Liver (tissue), 9 donors: ENCODE measurements around the gene IL1RAPL1. TPM values are rescaled to one million over a fixed set of nuclear protein-coding genes. Genes with fewer than 3 reads are reported as not detected.

ENCODE experiments used
- DNase-seq: peaks from one replicate; pipeline ENCODE4 v3.0.0-alpha.2; 2017; ENCODE audit warnings: low spot score
- H3K27ac ChIP-seq, 2 donors: one replicate each; pipeline ENCODE4 v1.7.0; 2013; ENCODE audit warnings: inconsistent platforms in 2 of 2, low read length in 2 of 2, control low read depth in 1 of 2, low read depth in 1 of 2, mild to moderate bottlenecking in 1 of 2
- H3K27me3 ChIP-seq, 4 donors: one replicate each; pipeline versions ENCODE4 v1.6.1 to v1.7.0; 2013; ENCODE audit warnings: low read length in 3 of 4, inconsistent platforms in 1 of 4, mild to moderate bottlenecking in 1 of 4, moderate library complexity in 1 of 4; ENCODE audit not compliant: control insufficient read depth in 4 of 4, insufficient read depth in 4 of 4
- H3K36me3 ChIP-seq, 4 donors: one replicate each; pipeline versions ENCODE4 v1.6.1 to v1.7.0; 2013; ENCODE audit warnings: low read length in 3 of 4, mild to moderate bottlenecking in 3 of 4, low read depth in 1 of 4, moderate library complexity in 1 of 4; ENCODE audit not compliant: control insufficient read depth in 4 of 4, insufficient read depth in 3 of 4
- H3K4me1 ChIP-seq, 4 donors: one replicate each; pipeline versions ENCODE4 v1.6.1 to v1.7.0; 2013; ENCODE audit warnings: low read length in 3 of 4, mild to moderate bottlenecking in 3 of 4, moderate library complexity in 1 of 4; ENCODE audit not compliant: control insufficient read depth in 4 of 4, insufficient read depth in 4 of 4
- H3K4me3 ChIP-seq, 3 donors: one replicate each; pipeline versions ENCODE4 v1.6.1 to v1.7.0; 2013; ENCODE audit warnings: low read length in 3 of 3, control low read depth in 1 of 3, low read depth in 1 of 3, mild to moderate bottlenecking in 1 of 3
- H3K9ac ChIP-seq, 2 donors: one replicate each; pipeline ENCODE4 v1.7.0; 2013; ENCODE audit warnings: low read length in 2 of 2, mild to moderate bottlenecking in 2 of 2, moderate library complexity in 2 of 2, control low read depth in 1 of 2, low read depth in 1 of 2
- H3K9me3 ChIP-seq, 4 donors: one replicate each; pipeline versions ENCODE4 v1.6.1 to v1.7.0; 2013; ENCODE audit warnings: low read length in 3 of 4; ENCODE audit not compliant: control insufficient read depth in 4 of 4
- EGR1 ChIP-seq, 2 donors: IDR thresholded peaks; 2 replicates each; pipeline ENCODE4 v1.6.1; 2016 to 2018; ENCODE audit warnings: antibody characterized with exemption in 2 of 2, low read depth in 2 of 2
- FOXA1 ChIP-seq: IDR thresholded peaks from 2 replicates; pipeline ENCODE4 v1.6.1; 2016; ENCODE audit warnings: antibody characterized with exemption
- FOXA2 ChIP-seq: IDR thresholded peaks from 2 replicates; pipeline ENCODE4 v1.6.1; 2016; ENCODE audit warnings: antibody characterized with exemption
- GABPA ChIP-seq, 2 donors: IDR thresholded peaks in 1 of 2; conservative IDR thresholded peaks in 1 of 2; 2 replicates each; pipeline ENCODE4 v1.6.1; 2016; ENCODE audit warnings: antibody characterized with exemption in 2 of 2, mild to moderate bottlenecking in 1 of 2, moderate library complexity in 1 of 2
- HNF4A ChIP-seq, 2 donors: conservative IDR thresholded peaks; 2 replicates each; pipeline ENCODE4 v1.6.1; 2016; ENCODE audit warnings: antibody characterized with exemption in 2 of 2, mild to moderate bottlenecking in 2 of 2
- HNF4G ChIP-seq: IDR thresholded peaks from 2 replicates; pipeline ENCODE4 v1.6.1; 2016; ENCODE audit warnings: antibody characterized with exemption
- JUND ChIP-seq, 2 donors: IDR thresholded peaks; 2 replicates each; pipeline ENCODE4 v1.6.1; 2016; ENCODE audit warnings: antibody characterized with exemption in 2 of 2
- NR2F2 ChIP-seq: IDR thresholded peaks from 2 replicates; pipeline ENCODE4 v1.6.1; 2016; ENCODE audit warnings: antibody characterized with exemption
- RXRA ChIP-seq, 2 donors: IDR thresholded peaks; 2 replicates each; pipeline ENCODE4 v1.6.1; 2017 to 2018; ENCODE audit warnings: antibody characterized with exemption in 2 of 2, mild to moderate bottlenecking in 1 of 2
- SP1 ChIP-seq: IDR thresholded peaks from 2 replicates; pipeline ENCODE4 v1.6.1; 2018; ENCODE audit warnings: antibody characterized with exemption, mild to moderate bottlenecking
- TAF1 ChIP-seq: conservative IDR thresholded peaks from 2 replicates; pipeline ENCODE4 v1.6.1; 2016; ENCODE audit warnings: antibody characterized with exemption, mild to moderate bottlenecking
- YY1 ChIP-seq: IDR thresholded peaks from 2 replicates; pipeline ENCODE4 v1.6.1; 2016; ENCODE audit warnings: antibody characterized with exemption, mild to moderate bottlenecking
- WGBS: extraction: QIAGEN DNeasy Blood & Tissue Kit; methylation state at CpG from one replicate; pipeline ENCODE4 v1.1.7; 2013; 5-methylcytosine and 5-hydroxymethylcytosine counted together
- polyA plus RNA-seq, 2 donors: library from polyadenylated mRNA; stranded (reverse) in 1 of 2; unstranded in 1 of 2; fragments of 200-250 nt in 1 of 2; fragments of >200 nt in 1 of 2; fragmentation: Nextera tagmentation in 1 of 2; extraction: Ambion mirVana in 1 of 2; gene quantifications; one replicate each; pipeline versions ENCODE4 v1.2.1 to v1.2.3, GENCODE V29; 2013 to 2015
- total RNA-seq, 2 donors: library from RNA; depleted of rRNA; stranded (reverse); fragments of >200 nt; gene quantifications; one replicate each; pipeline ENCODE4 v1.2.3, GENCODE V29; 2014
- TF ChIP-seq, protein P1 (sequence below): IDR thresholded peaks from 2 replicates; pipeline ENCODE4 v1.6.1; 2016; ENCODE audit warnings: antibody characterized with exemption, mild to moderate bottlenecking
- TF ChIP-seq, protein P2 (sequence below): IDR thresholded peaks from 2 replicates; pipeline ENCODE4 v1.6.1; 2016; ENCODE audit warnings: antibody characterized with exemption
- TF ChIP-seq, protein P3 (sequence below): fragments of 150-350 bp; IDR thresholded peaks from 2 replicates; pipeline ENCODE4 v1.5.1; 2017; ENCODE audit warnings: improper control_type of control experiment, low read depth, low read length; ENCODE audit not compliant: missing input control
- TF ChIP-seq, protein P4 (sequence below): IDR thresholded peaks from 2 replicates; pipeline ENCODE4 v1.6.1; 2016; ENCODE audit warnings: antibody characterized with exemption
- donor health status: healthy.
- donor health status: healthy.
- donor health status: healthy.
- donor health status: healthy.
- donor health status: healthy.

IL1RAPL1 gene
- total and polyA plus RNA-seq, 4 donors: 0.08 to 0.33 TPM; not detected in 2

DNA sequence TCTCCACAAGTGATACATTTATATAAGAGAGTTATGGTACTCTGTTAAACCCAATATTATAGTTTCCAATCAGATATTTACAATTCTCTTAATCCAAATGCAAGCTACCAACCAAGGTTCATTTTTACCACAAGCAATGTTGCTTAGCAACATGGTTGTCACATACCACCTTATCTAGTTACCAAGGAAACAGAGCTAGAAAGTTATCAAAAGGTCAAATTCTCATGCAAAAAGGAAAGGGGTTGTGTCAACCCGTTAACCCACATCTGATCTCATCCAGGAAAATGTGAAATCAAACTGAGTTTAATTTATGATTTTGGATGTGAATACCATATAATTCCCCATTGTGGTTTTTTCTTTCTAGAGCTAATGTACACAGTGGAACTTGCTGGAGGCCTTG lies 1354.0 kb downstream of the IL1RAPL1 start:
- no peaks in the 10 kb centered on the region for H3K9me3 ChIP-seq
- WGBS: 4% methylated on average over 1 of the region's 1 CpG

DNA sequence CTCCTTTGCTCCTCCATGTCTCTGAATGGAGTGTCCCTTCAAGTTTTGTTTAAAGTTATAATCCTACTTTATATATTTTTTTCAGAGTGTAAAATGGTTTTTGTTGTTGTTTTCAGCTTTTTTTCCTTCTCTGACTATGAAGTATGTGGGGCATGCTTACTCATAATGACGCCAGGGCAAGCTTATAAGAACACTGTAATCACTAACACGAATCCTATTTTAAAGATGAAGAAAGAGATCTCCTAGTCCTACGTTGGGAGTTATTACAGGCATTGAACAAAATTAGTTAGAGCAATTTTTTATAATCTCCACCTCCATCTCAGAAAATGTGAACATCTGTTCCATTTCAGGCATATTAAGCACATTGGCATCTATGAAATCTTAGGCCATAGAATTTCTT lies 1360.0 kb downstream of the IL1RAPL1 start:
- 85% methylated on average over 3 of the region's 3 CpGs for WGBS
- no peak overlapping the region for H3K27ac ChIP-seq
- no peak overlapping the region for H3K4me3 ChIP-seq
- H3K9ac ChIP-seq: no peak overlapping the region
- H3K36me3 ChIP-seq: no peaks in the 10 kb centered on the region
- TF ChIP-seq YY1: no peak
- no peak for TF ChIP-seq HNF4G
- TF ChIP-seq EGR1 (IDR thresholded peaks at IDR 0.05; ENCODE audit: low read depth in 2 of 2): no peak
- TF ChIP-seq, protein P1, sequence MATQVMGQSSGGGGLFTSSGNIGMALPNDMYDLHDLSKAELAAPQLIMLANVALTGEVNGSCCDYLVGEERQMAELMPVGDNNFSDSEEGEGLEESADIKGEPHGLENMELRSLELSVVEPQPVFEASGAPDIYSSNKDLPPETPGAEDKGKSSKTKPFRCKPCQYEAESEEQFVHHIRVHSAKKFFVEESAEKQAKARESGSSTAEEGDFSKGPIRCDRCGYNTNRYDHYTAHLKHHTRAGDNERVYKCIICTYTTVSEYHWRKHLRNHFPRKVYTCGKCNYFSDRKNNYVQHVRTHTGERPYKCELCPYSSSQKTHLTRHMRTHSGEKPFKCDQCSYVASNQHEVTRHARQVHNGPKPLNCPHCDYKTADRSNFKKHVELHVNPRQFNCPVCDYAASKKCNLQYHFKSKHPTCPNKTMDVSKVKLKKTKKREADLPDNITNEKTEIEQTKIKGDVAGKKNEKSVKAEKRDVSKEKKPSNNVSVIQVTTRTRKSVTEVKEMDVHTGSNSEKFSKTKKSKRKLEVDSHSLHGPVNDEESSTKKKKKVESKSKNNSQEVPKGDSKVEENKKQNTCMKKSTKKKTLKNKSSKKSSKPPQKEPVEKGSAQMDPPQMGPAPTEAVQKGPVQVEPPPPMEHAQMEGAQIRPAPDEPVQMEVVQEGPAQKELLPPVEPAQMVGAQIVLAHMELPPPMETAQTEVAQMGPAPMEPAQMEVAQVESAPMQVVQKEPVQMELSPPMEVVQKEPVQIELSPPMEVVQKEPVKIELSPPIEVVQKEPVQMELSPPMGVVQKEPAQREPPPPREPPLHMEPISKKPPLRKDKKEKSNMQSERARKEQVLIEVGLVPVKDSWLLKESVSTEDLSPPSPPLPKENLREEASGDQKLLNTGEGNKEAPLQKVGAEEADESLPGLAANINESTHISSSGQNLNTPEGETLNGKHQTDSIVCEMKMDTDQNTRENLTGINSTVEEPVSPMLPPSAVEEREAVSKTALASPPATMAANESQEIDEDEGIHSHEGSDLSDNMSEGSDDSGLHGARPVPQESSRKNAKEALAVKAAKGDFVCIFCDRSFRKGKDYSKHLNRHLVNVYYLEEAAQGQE: no peak
- TF ChIP-seq, protein P2, sequence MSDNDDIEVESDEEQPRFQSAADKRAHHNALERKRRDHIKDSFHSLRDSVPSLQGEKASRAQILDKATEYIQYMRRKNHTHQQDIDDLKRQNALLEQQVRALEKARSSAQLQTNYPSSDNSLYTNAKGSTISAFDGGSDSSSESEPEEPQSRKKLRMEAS: no peak
- no peak for TF ChIP-seq TAF1
- H3K4me1 ChIP-seq: no peaks in the 10 kb centered on the region
- H3K27me3 ChIP-seq: peaks cover 0 to 2% (median 0%) of the 10 kb centered on the region in 4 donors
- DNase-seq: no peak
- H3K9me3 ChIP-seq: no peaks in the 10 kb centered on the region

More for the DNA sequence above, 1354.0 kb downstream of the IL1RAPL1 start:
- H3K4me1 ChIP-seq: no peaks in the 10 kb centered on the region
- no peaks in the 10 kb centered on the region for H3K36me3 ChIP-seq
- H3K27me3 ChIP-seq: no peaks in the 10 kb centered on the region
- no peak overlapping the region for H3K9ac ChIP-seq
- TF ChIP-seq YY1 (no peak), NR2F2 (peak; percentile 64), JUND (IDR thresholded peaks at IDR 0.05) (no peak), TAF1 (no peak), HNF4A (conservative IDR thresholded peaks at IDR 0.05) (no peak), FOXA2 (no peak), HNF4G (no peak)
- no peak overlapping the region for H3K4me3 ChIP-seq
- no peak for DNase-seq
- H3K27ac ChIP-seq: no peak overlapping the region

DNA sequence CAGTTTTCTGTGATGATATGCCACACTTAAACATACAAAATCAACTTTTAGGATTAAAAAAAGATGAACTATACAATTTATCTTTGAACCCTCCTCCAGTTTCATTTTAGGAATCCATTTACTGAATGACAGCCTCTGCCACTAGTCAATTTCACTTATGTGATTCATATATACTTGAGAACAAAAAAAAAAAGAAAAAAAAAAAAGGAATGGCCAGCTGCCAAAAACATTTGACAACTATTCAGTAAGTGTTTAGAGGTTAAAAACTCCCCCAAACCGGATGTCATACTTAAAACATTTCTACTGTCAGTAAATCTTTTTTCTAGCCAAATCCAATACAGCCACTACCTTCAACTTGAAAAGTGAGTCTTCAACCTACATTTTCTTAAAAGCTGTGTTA lies 1361.4 kb downstream of the IL1RAPL1 start:
- no peaks in the 10 kb centered on the region for H3K36me3 ChIP-seq
- peaks cover 0 to 2% (median 0%) of the 10 kb centered on the region in 4 donors for H3K27me3 ChIP-seq
- no peak overlapping the region for H3K4me3 ChIP-seq
- TF ChIP-seq GABPA (IDR thresholded peaks at IDR 0.05 in 1 of 2, conservative IDR thresholded peaks at IDR 0.05 in 1 of 2) (no peak), TAF1 (no peak), FOXA1 (no peak), SP1 (no peak), FOXA2 (no peak), YY1 (no peak), RXRA (IDR thresholded peaks at IDR 0.05) (no peak), JUND (IDR thresholded peaks at IDR 0.05) (no peak), EGR1 (IDR thresholded peaks at IDR 0.05; ENCODE audit: low read depth in 2 of 2) (no peak), NR2F2 (no peak), HNF4G (no peak)
- TF ChIP-seq, protein P2: no peak
- TF ChIP-seq, protein P3, sequence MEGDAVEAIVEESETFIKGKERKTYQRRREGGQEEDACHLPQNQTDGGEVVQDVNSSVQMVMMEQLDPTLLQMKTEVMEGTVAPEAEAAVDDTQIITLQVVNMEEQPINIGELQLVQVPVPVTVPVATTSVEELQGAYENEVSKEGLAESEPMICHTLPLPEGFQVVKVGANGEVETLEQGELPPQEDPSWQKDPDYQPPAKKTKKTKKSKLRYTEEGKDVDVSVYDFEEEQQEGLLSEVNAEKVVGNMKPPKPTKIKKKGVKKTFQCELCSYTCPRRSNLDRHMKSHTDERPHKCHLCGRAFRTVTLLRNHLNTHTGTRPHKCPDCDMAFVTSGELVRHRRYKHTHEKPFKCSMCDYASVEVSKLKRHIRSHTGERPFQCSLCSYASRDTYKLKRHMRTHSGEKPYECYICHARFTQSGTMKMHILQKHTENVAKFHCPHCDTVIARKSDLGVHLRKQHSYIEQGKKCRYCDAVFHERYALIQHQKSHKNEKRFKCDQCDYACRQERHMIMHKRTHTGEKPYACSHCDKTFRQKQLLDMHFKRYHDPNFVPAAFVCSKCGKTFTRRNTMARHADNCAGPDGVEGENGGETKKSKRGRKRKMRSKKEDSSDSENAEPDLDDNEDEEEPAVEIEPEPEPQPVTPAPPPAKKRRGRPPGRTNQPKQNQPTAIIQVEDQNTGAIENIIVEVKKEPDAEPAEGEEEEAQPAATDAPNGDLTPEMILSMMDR: no peak
- TF ChIP-seq, protein P4, sequence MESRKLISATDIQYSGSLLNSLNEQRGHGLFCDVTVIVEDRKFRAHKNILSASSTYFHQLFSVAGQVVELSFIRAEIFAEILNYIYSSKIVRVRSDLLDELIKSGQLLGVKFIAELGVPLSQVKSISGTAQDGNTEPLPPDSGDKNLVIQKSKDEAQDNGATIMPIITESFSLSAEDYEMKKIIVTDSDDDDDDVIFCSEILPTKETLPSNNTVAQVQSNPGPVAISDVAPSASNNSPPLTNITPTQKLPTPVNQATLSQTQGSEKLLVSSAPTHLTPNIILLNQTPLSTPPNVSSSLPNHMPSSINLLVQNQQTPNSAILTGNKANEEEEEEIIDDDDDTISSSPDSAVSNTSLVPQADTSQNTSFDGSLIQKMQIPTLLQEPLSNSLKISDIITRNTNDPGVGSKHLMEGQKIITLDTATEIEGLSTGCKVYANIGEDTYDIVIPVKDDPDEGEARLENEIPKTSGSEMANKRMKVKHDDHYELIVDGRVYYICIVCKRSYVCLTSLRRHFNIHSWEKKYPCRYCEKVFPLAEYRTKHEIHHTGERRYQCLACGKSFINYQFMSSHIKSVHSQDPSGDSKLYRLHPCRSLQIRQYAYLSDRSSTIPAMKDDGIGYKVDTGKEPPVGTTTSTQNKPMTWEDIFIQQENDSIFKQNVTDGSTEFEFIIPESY: no peak
- no peak overlapping the region for H3K9ac ChIP-seq
- H3K27ac ChIP-seq: no peak overlapping the region
- no peaks in the 10 kb centered on the region for H3K9me3 ChIP-seq
- no peak for DNase-seq
- 24% methylated on average over 1 of the region's 1 CpG for WGBS
- H3K4me1 ChIP-seq: no peaks in the 10 kb centered on the region
